ENCODE results near the gene DYNLT3.
A peak's percentile ranks its signal among the peaks of the same experiment; 100 is the strongest.

The DYNLT3 gene

GRCh38 chrX:37883196-37883595 is 35.8 kb upstream of the DYNLT3 start:
- ChIA-PET POLR2A (ENCODE audit: low non-redundant PET) (no interaction called here), CTCF (no interaction called here)
- H3K27ac ChIP-seq = no peak overlapping the region
- DNase-seq (ENCODE audit: low spot score) = peak; percentile 4
- TF ChIP-seq CTCF (conservative IDR thresholded peaks at IDR 0.05; ENCODE audit: low read depth) = no peak

GRCh38 chrX:37879692-37880091 is 32.3 kb upstream of the DYNLT3 start:
- TF ChIP-seq CTCF (conservative IDR thresholded peaks at IDR 0.05; ENCODE audit: low read depth) = no peak
- ChIA-PET CTCF (no interaction called here), POLR2A (ENCODE audit: low non-redundant PET) (no interaction called here)
- H3K27ac ChIP-seq = no peak overlapping the region
- DNase-seq (ENCODE audit: low spot score) = no peak

GRCh38 chrX:37876716-37877115 is 29.3 kb upstream of the DYNLT3 start:
- H3K27ac ChIP-seq = no peak overlapping the region
- ChIA-PET POLR2A (ENCODE audit: low non-redundant PET) (no interaction called here), CTCF (no interaction called here)
- no peak for TF ChIP-seq CTCF (conservative IDR thresholded peaks at IDR 0.05; ENCODE audit: low read depth)
- DNase-seq (ENCODE audit: low spot score) = no peak

- H3K27ac ChIP-seq = no peak overlapping the region
- ChIA-PET CTCF (no interaction called here), POLR2A (ENCODE audit: low non-redundant PET) (no interaction called here)
Measured at GRCh38 chrX:37875675-37876074, 28.3 kb upstream of the DYNLT3 start.

GRCh38 chrX:37873220-37873619 is 25.8 kb upstream of the DYNLT3 start:
- no peak overlapping the region for H3K27ac ChIP-seq
- DNase-seq (ENCODE audit: low spot score) = no peak
- POLR2A ChIA-PET (ENCODE audit: low non-redundant PET) = no interaction called here
- no peak for TF ChIP-seq CTCF (conservative IDR thresholded peaks at IDR 0.05; ENCODE audit: low read depth)
- CTCF ChIA-PET = no interaction called here

More at GRCh38 chrX:37875675-37876074, 28.3 kb upstream of the DYNLT3 start:
- TF ChIP-seq CTCF (conservative IDR thresholded peaks at IDR 0.05; ENCODE audit: low read depth) = no peak
- no peak for DNase-seq (ENCODE audit: low spot score)

GRCh38 chrX:37872303-37872655 is 24.9 kb upstream of the DYNLT3 start:
- DNase-seq (ENCODE audit: low spot score) = no peak
- ChIA-PET CTCF (interaction anchor here (0.6 kb wide), 1 partner anchor 191 kb away, joined by 4 read pairs; no protein-coding TSS in a partner anchor), POLR2A (ENCODE audit: low non-redundant PET) (no interaction called here)
- H3K27ac ChIP-seq = no peak overlapping the region
- TF ChIP-seq CTCF (conservative IDR thresholded peaks at IDR 0.05; ENCODE audit: low read depth) = no peak
